GM10266 (cell line): ENCODE data around the gene HDLBP.
"Not testable (repeated sequence)": the region's sequence is repeated elsewhere in the genome, so short reads cannot be mapped to it uniquely, and the experiment has no call there.

Experiments
- DNase-seq: peaks from one replicate; pipeline ENCODE4 v3.0.0; 2012; ENCODE audit errors: extremely low spot score
- CTCF ChIP-seq: IDR thresholded peaks from 2 replicates; pipeline ENCODE4 v1.5.1; 2012; ENCODE audit warnings: mild to moderate bottlenecking, low read depth; ENCODE audit not compliant: control insufficient read depth, insufficient read depth; ENCODE audit errors: missing control alignments

Gene HDLBP

GRCh38 chr2:241199897-241200821, 115.3 kb downstream of the HDLBP start:
- no peak for DNase-seq
- TF ChIP-seq CTCF = no peak

- DNase-seq = no peak
- TF ChIP-seq CTCF = no peak
Observed at GRCh38 chr2:241199286-241199685, 116.2 kb downstream of the HDLBP start.

- TF ChIP-seq CTCF = no peak
Observed at GRCh38 chr2:241198381-241199279, 116.8 kb downstream of the HDLBP start.

GRCh38 chr2:241197947-241198346, 117.5 kb downstream of the HDLBP start:
- DNase-seq = no peak

More at GRCh38 chr2:241198381-241199279, 116.8 kb downstream of the HDLBP start:
- no peak for DNase-seq

GRCh38 chr2:241197246-241197645, 118.2 kb downstream of the HDLBP start:
- not testable (repeated sequence) for DNase-seq

More at GRCh38 chr2:241197947-241198346, 117.5 kb downstream of the HDLBP start:
- no peak for TF ChIP-seq CTCF

GRCh38 chr2:241195506-241196130, 119.9 kb downstream of the HDLBP start:
- DNase-seq = no peak
- TF ChIP-seq CTCF = no peak

GRCh38 chr2:241194811-241195210, 120.7 kb downstream of the HDLBP start:
- no peak for DNase-seq
- TF ChIP-seq CTCF = no peak
